ENCODE data around the gene SCN9A. TPM values are rescaled to one million over a fixed set of nuclear protein-coding genes. Genes with fewer than 3 reads are reported as not detected.

Gene SCN9A
- total and polyA plus RNA-seq, 10 of the 15 experiments (the other 5 are each of a cell fraction or from before 2014, with no cell fraction given): 0.04 to 0.08 (median 0.08) TPM; not detected in 7

DNA sequence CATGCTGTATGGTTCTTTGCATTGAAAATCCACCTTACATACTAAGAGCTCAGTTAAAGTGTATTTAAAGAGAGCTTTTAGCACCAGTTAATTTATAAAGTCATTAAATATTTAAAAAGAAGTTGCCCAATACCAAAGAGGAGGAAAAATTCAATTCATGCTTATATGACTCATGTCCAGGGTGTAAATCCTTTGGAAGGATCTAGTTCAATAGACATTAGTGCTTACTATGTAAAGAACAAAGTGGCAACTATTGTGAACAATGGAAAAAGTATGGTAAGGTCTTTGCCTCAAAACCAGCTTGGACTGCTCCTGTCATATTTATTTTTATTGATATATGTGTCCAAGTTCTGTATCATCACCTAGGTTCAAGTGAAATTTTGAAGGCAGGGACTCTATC lies 90.5 kb downstream of the SCN9A start:
- Histone ChIP-seq H3K4me2 (ENCODE audit: control insufficient read depth, insufficient read depth) (no peak overlapping the region), H3K9me3 (replicated peaks; ENCODE audit: control insufficient read depth, insufficient read depth, low read length) (no peaks in the 10 kb centered on the region), H3K27me3 (replicated peaks in 1 of 2; ENCODE audit: control insufficient read depth in 2 of 2, insufficient read depth in 2 of 2, low read length in 1 of 2) (no peaks in the 10 kb centered on the region), H3K4me3 (no peak overlapping the region), H3K4me1 (ENCODE audit: control insufficient read depth, insufficient read depth, low read length) (no peaks in the 10 kb centered on the region), H3K27ac (ENCODE audit: control insufficient read depth, insufficient read depth) (no peak overlapping the region), H4K20me1 (ENCODE audit: control insufficient read depth, insufficient read depth) (no peaks in the 10 kb centered on the region), H3K79me2 (ENCODE audit: control insufficient read depth, insufficient read depth, low read length) (no peaks in the 10 kb centered on the region), H3K9ac (ENCODE audit: control insufficient read depth, insufficient read depth, low read length) (no peak overlapping the region), H3K36me3 (ENCODE audit: control insufficient read depth in 2 of 2, insufficient read depth in 2 of 2, low read length in 1 of 2) (no peaks in the 10 kb centered on the region), H2AFZ (ENCODE audit: control insufficient read depth, low read depth, low read length) (no peak overlapping the region)
- DNase-seq (ENCODE audit: low read depth, low spot score) (no peak), ATAC-seq (no peak), FAIRE-seq (no peak)
- POLR2A ChIA-PET: no interaction called here
- RAD21 ChIA-PET (ENCODE audit: unreplicated experiment): no interaction called here
- intact Hi-C loops (cut with micrococcal nuclease; ENCODE audit: unreplicated experiment): no loop called here
- SMC1A ChIA-PET (ENCODE audit: uncharacterized antibody, unreplicated experiment): no interaction called here
- TF ChIP-seq ZNF274 (IDR thresholded peaks at IDR 0.05; ENCODE audit: insufficient read depth, insufficient read length) (no peak), PML (IDR thresholded peaks at IDR 0.05; ENCODE audit: low read length) (no peak), ETV6 (conservative IDR thresholded peaks at IDR 0.05 in 1 of 2, IDR thresholded peaks at IDR 0.05 in 1 of 2; ENCODE audit: borderline replicate concordance in 1 of 2, low read depth in 1 of 2) (no peak), RBBP5 (conservative IDR thresholded peaks at IDR 0.05) (no peak), RELB (IDR thresholded peaks at IDR 0.05; ENCODE audit: low read depth) (no peak), IRF4 (IDR thresholded peaks at IDR 0.05; ENCODE audit: low read depth, low read length) (no peak), EED (IDR thresholded peaks at IDR 0.05; ENCODE audit: low read depth) (no peak), STAT1 (conservative IDR thresholded peaks at IDR 0.05) (no peak), SREBF2 (IDR thresholded peaks at IDR 0.05; ENCODE audit: low read length) (no peak), BHLHE40 (IDR thresholded peaks at IDR 0.05; ENCODE audit: borderline replicate concordance in 1 of 2, low read depth in 2 of 2, low read length in 1 of 2) (no peak), TAF1 (IDR thresholded peaks at IDR 0.05; ENCODE audit: borderline replicate concordance, low read depth, low read length) (no peak), SP1 (IDR thresholded peaks at IDR 0.05; ENCODE audit: low read depth, low read length) (no peak), HDAC6 (IDR thresholded peaks at IDR 0.05; ENCODE audit: unreplicated experiment) (no peak), SMAD1 (IDR thresholded peaks at IDR 0.05; ENCODE audit: low read depth, partially characterized antibody) (no peak)
- CTCF ChIA-PET: no interaction called here
- in situ Hi-C loops (cut with MboI): no loop called here
- no TSS peak for BruUV-seq (replicated peaks)

All from GM12878 (cell line).